GM12878 (cell line): ENCODE data around the gene KAZN.

Source experiments
- BCL11A ChIP-seq: IDR thresholded peaks from 2 replicates; pipeline ENCODE4 v1.6.1; 2011; ENCODE audit warnings: low read depth, low read length
- CBX3 ChIP-seq: fragments of 200-600 bp; sonication (generic); IDR thresholded peaks from 2 replicates; pipeline ENCODE4 v1.6.1; 2016; ENCODE audit warnings: low read depth, borderline replicate concordance
- EP300 ChIP-seq, 2 experiments: fragments of 150-350 bp in 1 of 2; IDR thresholded peaks; 2 replicates each; pipeline ENCODE4 v1.6.1; 2011 to 2012; ENCODE audit warnings: low read depth in 2 of 2, low read length in 2 of 2, borderline replicate concordance in 1 of 2, improper control_type of control experiment in 1 of 2, inconsistent platforms in 1 of 2; ENCODE audit not compliant: control insufficient read depth in 1 of 2
- EZH2 ChIP-seq: IDR thresholded peaks from 2 replicates; pipeline ENCODE4 v1.6.1; 2012; ENCODE audit warnings: low read depth, mild to moderate bottlenecking, control low read depth, inconsistent platforms, low read length, borderline replicate concordance; ENCODE audit not compliant: control insufficient read depth
- FOXM1 ChIP-seq: IDR thresholded peaks from 2 replicates; pipeline ENCODE4 v1.6.1; 2012; ENCODE audit warnings: low read depth, mild to moderate bottlenecking, inconsistent platforms, low read length, moderate library complexity
- NFYB ChIP-seq: IDR thresholded peaks from 2 replicates; pipeline ENCODE4 v1.6.1; 2011; ENCODE audit warnings: low read depth, mild to moderate bottlenecking, low read length, improper control_type of control experiment, moderate library complexity; ENCODE audit not compliant: insufficient read depth
- PAX8 ChIP-seq: fragments of 450-650 bp; IDR thresholded peaks from 2 replicates; pipeline ENCODE4 v1.6.1; 2017; ENCODE audit warnings: mild to moderate bottlenecking, moderate library complexity
- POLR2A ChIP-seq: IDR thresholded peaks from 2 replicates; pipeline ENCODE4 v1.6.1; 2011; ENCODE audit warnings: low read depth, mild to moderate bottlenecking, low read length
- RCOR1 ChIP-seq: conservative IDR thresholded peaks from 2 replicates; pipeline ENCODE4 v1.6.1; 2012; ENCODE audit warnings: low read depth, low read length, improper control_type of control experiment
- TAF1 ChIP-seq: IDR thresholded peaks from 2 replicates; pipeline ENCODE4 v1.6.1; 2011; ENCODE audit warnings: mild to moderate bottlenecking, low read depth, low read length, borderline replicate concordance
- TCF3 ChIP-seq: IDR thresholded peaks from 2 replicates; pipeline ENCODE4 v1.6.1; 2012; ENCODE audit warnings: low read depth, mild to moderate bottlenecking, low read length, borderline replicate concordance; ENCODE audit not compliant: insufficient read depth
- ZNF217 ChIP-seq: fragments of 450-650 bp; IDR thresholded peaks from 2 replicates; pipeline ENCODE4 v1.6.1; 2017; ENCODE audit warnings: antibody characterized with exemption, mild to moderate bottlenecking
- TF ChIP-seq, protein P1 (sequence below), 3 experiments: IDR thresholded peaks in 2 of 3; conservative IDR thresholded peaks in 1 of 3; 2 replicates each; pipeline ENCODE4 v1.5.1; 2011; ENCODE audit warnings: low read depth in 3 of 3, low read length in 3 of 3, mild to moderate bottlenecking in 3 of 3, control low read depth in 2 of 3, moderate library complexity in 2 of 3, inconsistent platforms in 1 of 3, mixed read lengths in 1 of 3; ENCODE audit not compliant: control insufficient read depth in 2 of 3, insufficient read depth in 1 of 3; ENCODE audit errors: extremely low read depth in 1 of 3
- TF ChIP-seq, protein P2 (sequence below): IDR thresholded peaks from 2 replicates; pipeline ENCODE4 v1.6.1; 2012; ENCODE audit warnings: low read depth, low read length, improper control_type of control experiment

- TF ChIP-seq, protein P1, sequence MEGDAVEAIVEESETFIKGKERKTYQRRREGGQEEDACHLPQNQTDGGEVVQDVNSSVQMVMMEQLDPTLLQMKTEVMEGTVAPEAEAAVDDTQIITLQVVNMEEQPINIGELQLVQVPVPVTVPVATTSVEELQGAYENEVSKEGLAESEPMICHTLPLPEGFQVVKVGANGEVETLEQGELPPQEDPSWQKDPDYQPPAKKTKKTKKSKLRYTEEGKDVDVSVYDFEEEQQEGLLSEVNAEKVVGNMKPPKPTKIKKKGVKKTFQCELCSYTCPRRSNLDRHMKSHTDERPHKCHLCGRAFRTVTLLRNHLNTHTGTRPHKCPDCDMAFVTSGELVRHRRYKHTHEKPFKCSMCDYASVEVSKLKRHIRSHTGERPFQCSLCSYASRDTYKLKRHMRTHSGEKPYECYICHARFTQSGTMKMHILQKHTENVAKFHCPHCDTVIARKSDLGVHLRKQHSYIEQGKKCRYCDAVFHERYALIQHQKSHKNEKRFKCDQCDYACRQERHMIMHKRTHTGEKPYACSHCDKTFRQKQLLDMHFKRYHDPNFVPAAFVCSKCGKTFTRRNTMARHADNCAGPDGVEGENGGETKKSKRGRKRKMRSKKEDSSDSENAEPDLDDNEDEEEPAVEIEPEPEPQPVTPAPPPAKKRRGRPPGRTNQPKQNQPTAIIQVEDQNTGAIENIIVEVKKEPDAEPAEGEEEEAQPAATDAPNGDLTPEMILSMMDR (IDR thresholded peaks at IDR 0.05 in 2 of 3, conservative IDR thresholded peaks at IDR 0.05 in 1 of 3; ENCODE audit: control insufficient read depth in 2 of 3, extremely low read depth in 1 of 3, insufficient read depth in 1 of 3, low read depth in 3 of 3, low read length in 3 of 3): no peak
- TF ChIP-seq NFYB: no peak
- TF ChIP-seq TAF1: no peak
- TF ChIP-seq, protein P2, sequence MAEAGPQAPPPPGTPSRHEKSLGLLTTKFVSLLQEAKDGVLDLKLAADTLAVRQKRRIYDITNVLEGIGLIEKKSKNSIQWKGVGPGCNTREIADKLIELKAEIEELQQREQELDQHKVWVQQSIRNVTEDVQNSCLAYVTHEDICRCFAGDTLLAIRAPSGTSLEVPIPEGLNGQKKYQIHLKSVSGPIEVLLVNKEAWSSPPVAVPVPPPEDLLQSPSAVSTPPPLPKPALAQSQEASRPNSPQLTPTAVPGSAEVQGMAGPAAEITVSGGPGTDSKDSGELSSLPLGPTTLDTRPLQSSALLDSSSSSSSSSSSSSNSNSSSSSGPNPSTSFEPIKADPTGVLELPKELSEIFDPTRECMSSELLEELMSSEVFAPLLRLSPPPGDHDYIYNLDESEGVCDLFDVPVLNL: no peak
- no peak for TF ChIP-seq EP300 (IDR thresholded peaks at IDR 0.05; ENCODE audit: borderline replicate concordance in 1 of 2, control insufficient read depth in 1 of 2, low read depth in 2 of 2, low read length in 2 of 2)
- no peak for TF ChIP-seq RCOR1
- no peak for TF ChIP-seq PAX8
- TF ChIP-seq POLR2A: no peak
- no peak for TF ChIP-seq FOXM1
- no peak for TF ChIP-seq EZH2
- no peak for TF ChIP-seq TCF3
- no peak for TF ChIP-seq ZNF217
- TF ChIP-seq BCL11A: no peak
- TF ChIP-seq CBX3: no peak
These were observed 22.5 kb downstream of the KAZN start for GRCh38 chr1:14620941-14621340.
